Stimulated activated CD8-positive, alpha-beta memory T cell treated with anti-CD3 and anti-CD28 coated beads, Interleukin-15, amount 100 ng/mL, for 1 hour (primary cell): ENCODE measurements around the gene ELAVL2.

ENCODE experiments used
- DNase-seq: peaks from one replicate; pipeline ENCODE4 v3.0.0-alpha.2; 2020; ENCODE audit warnings: low read depth

Gene ELAVL2

DNA sequence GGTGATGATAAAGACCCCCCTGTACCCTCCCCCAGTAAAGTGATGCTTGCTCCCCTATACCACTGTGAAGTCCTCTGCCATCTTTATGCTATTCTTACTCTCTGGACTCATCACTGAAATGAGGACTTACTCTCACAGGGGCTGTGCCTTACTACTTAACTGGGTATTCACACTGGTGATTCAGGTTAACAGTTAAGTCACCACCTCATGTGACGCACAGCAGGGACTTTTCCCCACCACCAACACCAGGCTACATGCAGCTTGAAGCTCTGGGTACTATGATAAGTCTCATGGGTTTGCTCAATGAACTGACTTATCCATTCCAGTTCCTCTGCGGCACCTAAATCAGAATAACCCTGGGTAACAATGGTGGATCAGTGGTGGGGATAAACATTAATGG lies 163.7 kb downstream of the ELAVL2 start:
- DNase-seq = no peak

DNA sequence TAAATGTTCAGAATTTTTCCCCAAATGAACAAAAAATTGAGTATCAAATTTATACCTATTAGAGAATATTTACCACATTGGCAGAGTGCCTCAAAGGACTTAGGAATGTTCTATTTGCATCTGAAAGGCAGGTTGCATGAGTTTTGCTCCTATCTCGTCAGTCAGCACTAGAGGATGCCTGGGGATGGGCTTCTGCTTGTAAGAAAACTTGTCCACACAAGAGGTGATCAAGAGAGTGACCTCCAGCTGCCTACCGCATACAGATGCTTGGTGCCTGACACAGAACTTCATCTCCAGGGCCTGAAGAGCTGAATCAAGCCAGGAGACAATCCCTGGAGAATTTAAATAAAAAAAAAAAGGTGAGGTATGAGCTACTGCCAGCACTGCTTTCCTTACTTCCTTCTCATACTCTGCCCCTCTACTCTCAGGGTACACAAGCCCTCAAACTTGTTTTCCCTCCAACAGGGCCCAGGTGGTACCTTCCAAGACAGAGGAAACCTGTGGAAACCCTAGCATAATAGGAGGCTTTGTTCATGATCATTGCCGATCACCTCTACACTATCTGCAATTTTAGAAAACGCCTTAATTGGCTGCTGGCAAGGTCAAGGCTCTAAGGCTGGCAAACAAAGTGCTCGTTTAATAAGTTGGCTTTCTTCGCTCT lies 166.6 kb downstream of the ELAVL2 start:
- DNase-seq = no peak

DNA sequence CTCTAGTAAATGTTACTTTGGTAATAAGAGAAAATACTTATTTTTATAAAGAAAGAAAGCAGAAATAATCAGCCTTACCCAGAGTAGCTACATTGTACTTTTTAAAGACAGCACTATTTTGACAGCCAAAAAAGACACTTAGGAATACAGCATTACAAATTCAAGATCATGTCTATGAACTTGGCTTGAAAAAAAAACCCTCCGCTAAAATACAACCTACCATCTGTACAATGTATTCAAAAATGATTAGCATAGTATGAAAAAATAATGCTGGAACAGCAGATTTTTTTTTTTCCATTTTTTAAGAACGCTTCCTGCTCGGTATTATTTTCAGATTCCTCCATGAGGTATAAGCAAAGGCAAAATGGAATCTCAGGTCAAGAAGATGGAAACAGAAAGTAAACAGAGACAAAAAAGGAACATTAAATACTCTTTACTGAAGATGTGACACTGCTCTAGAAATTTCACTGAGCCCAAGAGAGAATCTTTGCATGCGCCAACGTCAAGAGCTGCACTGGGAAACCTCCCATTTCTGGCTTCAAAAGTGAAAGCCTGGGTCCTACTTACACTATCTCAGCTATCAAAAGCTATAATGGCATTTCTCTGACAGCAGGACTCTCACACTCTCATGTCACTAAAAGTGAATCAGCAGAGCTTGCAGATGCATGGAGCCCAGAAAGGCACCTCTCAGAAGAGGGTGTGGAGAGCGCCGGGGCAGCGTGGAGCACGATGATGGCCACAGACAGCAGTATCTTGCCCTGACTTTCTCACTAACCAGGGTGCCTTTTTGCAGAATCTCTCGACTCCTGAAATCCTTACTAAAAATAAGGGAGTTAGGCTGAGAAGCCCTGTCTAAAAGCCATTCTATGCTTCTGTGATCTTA lies 167.4 kb downstream of the ELAVL2 start:
- no peak for DNase-seq

DNA sequence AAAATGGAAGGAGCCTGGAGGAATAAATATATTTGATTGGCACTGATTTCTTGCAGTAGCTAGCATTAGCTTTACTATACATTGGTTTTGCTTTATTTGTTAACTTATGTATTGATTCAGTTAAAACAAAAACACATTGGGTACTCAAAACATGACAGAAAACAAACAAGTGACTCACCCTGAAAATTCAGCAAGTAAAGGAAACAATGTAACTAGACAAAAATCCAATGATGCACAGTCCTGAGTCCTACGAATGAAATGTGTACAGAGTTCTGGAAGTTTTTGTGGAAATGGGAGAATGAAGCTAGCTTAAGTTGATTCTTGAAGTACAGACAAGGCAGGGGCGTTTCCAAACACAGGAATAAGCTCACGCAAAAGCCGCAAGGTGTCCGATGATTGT lies 175.0 kb downstream of the ELAVL2 start:
- DNase-seq = no peak

DNA sequence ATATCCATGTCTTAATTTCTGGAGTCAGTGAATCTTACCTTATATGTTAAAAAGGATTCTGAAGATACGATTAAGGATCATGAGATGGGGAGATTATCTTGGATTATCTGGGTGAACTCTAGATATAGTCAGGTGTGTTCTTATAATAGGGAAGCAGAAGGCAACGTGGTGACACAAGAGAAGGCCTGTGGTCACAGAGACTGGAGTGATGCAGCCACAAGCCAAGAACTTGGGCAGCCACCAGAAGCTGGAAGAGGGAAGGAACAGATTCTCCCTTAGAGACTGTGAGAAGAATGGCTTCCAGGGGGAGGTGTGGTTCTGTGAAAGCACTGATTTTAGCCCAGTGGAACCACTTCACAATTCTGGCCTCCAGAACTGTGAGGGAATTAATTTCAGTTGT lies 177.4 kb downstream of the ELAVL2 start:
- DNase-seq = no peak

DNA sequence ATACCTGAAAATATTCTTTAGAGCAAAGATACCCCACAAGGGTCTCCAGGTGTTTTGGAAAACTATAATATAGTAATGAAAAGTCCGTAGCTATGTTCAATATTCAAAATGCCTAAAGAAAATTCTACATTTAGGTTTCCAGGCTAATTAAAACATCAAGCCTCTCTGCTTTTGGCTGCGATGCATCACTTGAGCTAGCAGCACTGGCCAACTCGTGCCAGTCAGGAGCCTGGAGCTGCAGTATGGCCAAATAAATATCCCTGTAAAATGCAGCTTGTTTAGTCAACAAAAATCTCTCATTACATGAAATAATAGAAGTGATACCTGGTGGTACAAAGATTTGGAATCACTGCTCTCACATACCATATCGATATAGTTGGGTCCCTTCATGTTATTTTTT lies 181.1 kb downstream of the ELAVL2 start:
- no peak for DNase-seq

DNA sequence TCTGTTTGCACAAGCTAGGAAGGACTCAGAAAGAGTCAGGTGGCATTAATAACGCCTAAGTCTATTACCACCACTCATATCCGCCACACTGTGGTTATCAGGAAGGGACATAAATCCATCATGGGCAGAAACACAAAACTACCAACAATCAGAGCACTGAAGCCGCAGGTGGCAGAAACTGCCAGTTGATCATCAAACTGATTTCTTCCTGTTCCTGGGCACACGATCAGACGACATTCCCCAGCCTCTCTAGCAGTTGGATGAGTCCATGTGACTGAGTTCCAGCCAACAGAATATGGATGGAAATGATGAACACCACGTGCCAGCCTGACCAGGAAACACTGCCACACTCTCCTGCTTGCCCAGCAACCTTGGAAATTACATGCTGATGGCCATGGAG lies 181.7 kb downstream of the ELAVL2 start:
- DNase-seq = no peak

DNA sequence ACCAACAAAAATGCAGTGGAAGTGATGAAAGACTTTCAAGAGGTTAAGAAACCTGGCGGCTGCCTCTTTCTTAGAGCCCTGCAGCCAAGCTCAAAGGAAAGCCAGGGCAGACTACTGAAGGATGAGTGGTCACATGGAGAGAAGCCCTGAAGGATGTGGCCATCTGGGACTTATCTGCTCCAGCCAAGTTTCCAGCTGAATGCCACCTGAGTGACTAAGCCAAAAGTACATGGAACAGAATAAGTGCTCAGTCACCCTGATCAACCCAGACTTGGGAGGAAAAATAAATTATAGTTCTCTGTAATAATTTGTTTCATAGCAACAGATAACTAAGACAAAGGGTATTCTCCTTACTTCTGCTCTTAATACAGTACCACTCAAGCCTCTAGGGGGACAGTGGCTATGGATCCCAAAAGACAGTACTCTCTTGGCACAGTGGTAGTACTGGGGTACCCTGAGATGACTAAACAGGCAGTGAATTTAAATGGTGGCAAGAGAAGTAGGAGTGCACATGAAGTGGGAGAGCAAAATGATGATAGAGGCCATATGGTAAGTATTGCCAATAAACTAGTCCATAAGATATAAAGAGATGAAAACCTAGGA lies 182.3 kb downstream of the ELAVL2 start:
- DNase-seq = no peak
